ENCODE data around the gene KDM5C.
A peak's percentile ranks its signal among the peaks of the same experiment; 100 is the strongest.

The KDM5C gene

GRCh38 chrX:53224860-53225797 lies at the start of gene KDM5C:
Gene KDM5C (minus strand): TSS chrX:53225207. CDS start chrX:53224889, 318 bp downstream.
- DNase-seq: peak; percentile 85

GRCh38 chrX:53272808-53273337 lies 47.9 kb upstream of the KDM5C start:
- no peak for DNase-seq

- DNase-seq: no peak
Observed at GRCh38 chrX:53269536-53270107, 44.6 kb upstream of the KDM5C start.

GRCh38 chrX:53268173-53268572 lies 43.2 kb upstream of the KDM5C start:
- no peak for DNase-seq

- DNase-seq: no peak
Observed at GRCh38 chrX:53266914-53267313, 41.9 kb upstream of the KDM5C start.

- DNase-seq: no peak
Observed at GRCh38 chrX:53265771-53266574, 41.0 kb upstream of the KDM5C start.

GRCh38 chrX:53263597-53264094 lies 38.6 kb upstream of the KDM5C start:
- no peak for DNase-seq

GRCh38 chrX:53262918-53263394 lies 37.9 kb upstream of the KDM5C start:
- no peak for DNase-seq

- no peak for DNase-seq
Observed at GRCh38 chrX:53262189-53262917, 37.3 kb upstream of the KDM5C start.

GRCh38 chrX:53261355-53261972 lies 36.5 kb upstream of the KDM5C start:
- DNase-seq: peak; percentile 14

- DNase-seq: no peak
Observed at GRCh38 chrX:53260836-53261235, 35.8 kb upstream of the KDM5C start.

- DNase-seq: no peak
Observed at GRCh38 chrX:53257670-53258423, 32.8 kb upstream of the KDM5C start.

- no peak for DNase-seq
Observed at GRCh38 chrX:53257166-53257565, 32.2 kb upstream of the KDM5C start.

GRCh38 chrX:53256446-53257041 lies 31.5 kb upstream of the KDM5C start:
- no peak for DNase-seq

GRCh38 chrX:53255738-53256191 lies 30.8 kb upstream of the KDM5C start:
- no peak for DNase-seq

GRCh38 chrX:53254570-53255461 lies 29.8 kb upstream of the KDM5C start:
- DNase-seq: no peak

GRCh38 chrX:53253293-53254020 lies 28.4 kb upstream of the KDM5C start:
- DNase-seq: no peak

GRCh38 chrX:53251307-53251706 lies 26.3 kb upstream of the KDM5C start:
- DNase-seq: no peak

- no peak for DNase-seq
Observed at GRCh38 chrX:53250556-53250955, 25.5 kb upstream of the KDM5C start.
